Measurements from ENCODE around the gene STK11IP. TPM values are rescaled to one million over a fixed set of nuclear protein-coding genes. Genes with fewer than 3 reads are reported as not detected.

The STK11IP gene
- total and polyA plus RNA-seq, 2 of the 13 experiments (the other 11 are each of a cell fraction or from before 2014, with no cell fraction given), result 12.8 to 24.0 TPM

DNA sequence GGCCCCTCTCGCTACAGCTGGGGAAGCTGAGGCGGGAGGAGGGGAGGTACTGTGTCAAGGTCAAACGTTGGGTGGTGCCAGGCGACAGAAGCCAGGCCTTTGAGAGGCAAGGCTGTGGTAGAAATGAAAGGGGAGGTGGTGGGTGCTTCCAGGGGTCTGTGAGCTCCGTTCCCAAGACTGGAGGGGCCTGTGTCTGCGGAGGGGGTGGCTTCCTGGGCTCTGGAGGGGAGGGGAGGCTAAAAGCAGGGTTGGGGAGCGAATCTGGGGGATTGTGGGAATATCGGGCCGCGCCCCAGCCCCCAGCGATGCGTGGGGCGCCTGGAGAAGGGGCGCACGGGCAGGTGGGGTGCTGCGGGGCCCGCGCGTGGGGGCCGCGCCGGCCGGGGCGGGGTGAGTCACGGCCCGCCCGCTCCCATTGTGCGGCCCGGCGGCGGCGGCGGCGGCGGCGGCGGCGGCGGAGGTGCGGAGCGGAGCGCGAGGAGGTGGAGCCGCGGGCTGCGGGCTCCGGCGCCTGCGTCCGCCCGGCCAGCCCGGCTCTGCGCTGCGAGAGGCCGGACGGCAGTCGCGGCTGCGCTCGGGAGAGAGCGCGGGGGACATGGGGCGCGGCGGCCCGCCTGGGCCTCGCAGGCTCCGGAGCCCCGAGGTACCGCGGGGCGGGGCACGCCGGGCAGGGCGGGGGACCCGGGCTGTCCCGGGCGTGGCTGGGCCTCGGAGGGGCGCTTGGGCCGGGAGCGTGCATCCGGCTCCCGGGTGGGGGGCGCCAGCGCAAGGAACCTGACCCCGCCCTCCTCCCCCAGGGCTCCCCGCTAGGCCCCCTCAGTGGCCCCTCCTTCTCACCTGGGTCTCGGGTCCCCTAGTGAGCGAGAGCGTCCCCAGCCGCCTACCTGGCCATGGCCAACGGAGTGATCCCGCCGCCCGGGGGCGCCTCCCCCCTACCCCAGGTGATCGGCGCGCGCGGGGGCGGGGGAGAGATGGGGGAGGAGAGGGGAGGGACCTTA is 29.7 kb downstream of the STK11IP start, which contains the start of gene SLC4A3 (continued):
- TF ChIP-seq ZNF777 (CRISPR knock-in tag; IDR thresholded peaks at IDR 0.05) (0 out of 2 replicates have a peak, but pooled peaks have one; percentile 7), ARID2 (CRISPR knock-in tag; IDR thresholded peaks at IDR 0.05; ENCODE audit: borderline replicate concordance) (no peak), HNRNPK (IDR thresholded peaks at IDR 0.05; ENCODE audit: low read depth, low read length, poor library complexity, severe bottlenecking) (peak; percentile 32), ARNT2 (CRISPR knock-in tag; IDR thresholded peaks at IDR 0.05; ENCODE audit: low read depth) (peak; percentile 56; the same call in 1 of the 2 replicates), ZFY (CRISPR knock-in tag; IDR thresholded peaks at IDR 0.05) (peak; percentile 23; the same call in 1 of the 2 replicates), REL (CRISPR knock-in tag; conservative IDR thresholded peaks at IDR 0.05) (no peak), ZNF558 (CRISPR knock-in tag; IDR thresholded peaks at IDR 0.05; ENCODE audit: borderline replicate concordance) (0 out of 2 replicates have a peak, but pooled peaks have one; percentile 29)
- TF ChIP-seq, protein P1, sequence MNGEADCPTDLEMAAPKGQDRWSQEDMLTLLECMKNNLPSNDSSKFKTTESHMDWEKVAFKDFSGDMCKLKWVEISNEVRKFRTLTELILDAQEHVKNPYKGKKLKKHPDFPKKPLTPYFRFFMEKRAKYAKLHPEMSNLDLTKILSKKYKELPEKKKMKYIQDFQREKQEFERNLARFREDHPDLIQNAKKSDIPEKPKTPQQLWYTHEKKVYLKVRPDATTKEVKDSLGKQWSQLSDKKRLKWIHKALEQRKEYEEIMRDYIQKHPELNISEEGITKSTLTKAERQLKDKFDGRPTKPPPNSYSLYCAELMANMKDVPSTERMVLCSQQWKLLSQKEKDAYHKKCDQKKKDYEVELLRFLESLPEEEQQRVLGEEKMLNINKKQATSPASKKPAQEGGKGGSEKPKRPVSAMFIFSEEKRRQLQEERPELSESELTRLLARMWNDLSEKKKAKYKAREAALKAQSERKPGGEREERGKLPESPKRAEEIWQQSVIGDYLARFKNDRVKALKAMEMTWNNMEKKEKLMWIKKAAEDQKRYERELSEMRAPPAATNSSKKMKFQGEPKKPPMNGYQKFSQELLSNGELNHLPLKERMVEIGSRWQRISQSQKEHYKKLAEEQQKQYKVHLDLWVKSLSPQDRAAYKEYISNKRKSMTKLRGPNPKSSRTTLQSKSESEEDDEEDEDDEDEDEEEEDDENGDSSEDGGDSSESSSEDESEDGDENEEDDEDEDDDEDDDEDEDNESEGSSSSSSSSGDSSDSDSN (CRISPR knock-in tag; IDR thresholded peaks at IDR 0.05), result peak; percentile 61; the same call in 1 of the 2 replicates
- TF ChIP-seq, protein P2, sequence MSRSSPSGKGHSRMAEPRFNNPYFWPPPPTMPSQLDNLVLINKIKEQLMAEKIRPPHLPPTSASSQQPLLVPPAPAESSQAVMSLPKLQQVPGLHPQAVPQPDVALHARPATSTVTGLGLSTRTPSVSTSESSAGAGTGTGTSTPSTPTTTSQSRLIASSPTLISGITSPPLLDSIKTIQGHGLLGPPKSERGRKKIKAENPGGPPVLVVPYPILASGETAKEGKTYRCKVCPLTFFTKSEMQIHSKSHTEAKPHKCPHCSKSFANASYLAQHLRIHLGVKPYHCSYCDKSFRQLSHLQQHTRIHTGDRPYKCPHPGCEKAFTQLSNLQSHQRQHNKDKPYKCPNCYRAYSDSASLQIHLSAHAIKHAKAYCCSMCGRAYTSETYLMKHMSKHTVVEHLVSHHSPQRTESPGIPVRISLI (CRISPR knock-in tag; IDR thresholded peaks at IDR 0.05; ENCODE audit: borderline replicate concordance), result no peak
- TF ChIP-seq, protein P3, sequence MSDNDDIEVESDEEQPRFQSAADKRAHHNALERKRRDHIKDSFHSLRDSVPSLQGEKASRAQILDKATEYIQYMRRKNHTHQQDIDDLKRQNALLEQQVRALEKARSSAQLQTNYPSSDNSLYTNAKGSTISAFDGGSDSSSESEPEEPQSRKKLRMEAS (IDR thresholded peaks at IDR 0.05), result peak; percentile 12; the same call in 1 of the 2 replicates

Measured in HepG2 (cell line).